Daoy (cell line): Measurements from ENCODE around the gene PRKG1. TPM values are rescaled to one million over a fixed set of nuclear protein-coding genes. Genes with fewer than 3 reads are reported as not detected.
"Not testable (repeated sequence)": the region's sequence is repeated elsewhere in the genome, so short reads cannot be mapped to it uniquely, and the experiment has no call there.

Experiments used
- DNase-seq: peaks from one replicate; pipeline ENCODE4 v3.0.0-alpha.2; 2015; ENCODE audit warnings: low read depth
- total RNA-seq: library from RNA; depleted of rRNA; stranded (reverse); fragments of >200 nt; shearing (Covaris generic); gene quantifications from 2 replicates; pipeline ENCODE4 v1.2.3, GENCODE V29; 2014

PRKG1 gene
- total RNA-seq, 1 experiment from 2014 or later: 1.5 TPM

GRCh38 chr10:51117053-51117660, 42.9 kb downstream of the PRKG1 start:
- DNase-seq: no peak

- no peak for DNase-seq
These were observed 43.5 kb downstream of the PRKG1 start for GRCh38 chr10:51117794-51118193.

- no peak for DNase-seq
These were observed 45.2 kb downstream of the PRKG1 start for GRCh38 chr10:51119441-51119840.

- DNase-seq: no peak
These were observed 47.6 kb downstream of the PRKG1 start for GRCh38 chr10:51121861-51122260.

GRCh38 chr10:51124852-51125251, 50.6 kb downstream of the PRKG1 start:
- no peak for DNase-seq

GRCh38 chr10:51125518-51125917, 51.2 kb downstream of the PRKG1 start:
- no peak for DNase-seq

GRCh38 chr10:51129946-51130544, 55.8 kb downstream of the PRKG1 start:
- DNase-seq: no peak

- no peak for DNase-seq
These were observed 63.7 kb downstream of the PRKG1 start for GRCh38 chr10:51137756-51138529.

GRCh38 chr10:51139176-51139575, 64.9 kb downstream of the PRKG1 start:
- DNase-seq: no peak

GRCh38 chr10:51141010-51141409, 66.7 kb downstream of the PRKG1 start:
- DNase-seq: no peak

- no peak for DNase-seq
These were observed 70.0 kb downstream of the PRKG1 start for GRCh38 chr10:51144161-51144781.

- DNase-seq: no peak
These were observed 71.1 kb downstream of the PRKG1 start for GRCh38 chr10:51145375-51145774.

- no peak for DNase-seq
These were observed 73.5 kb downstream of the PRKG1 start for GRCh38 chr10:51147644-51148399.

- peak; percentile 41 for DNase-seq
These were observed 82.6 kb downstream of the PRKG1 start for GRCh38 chr10:51156926-51157325.

- DNase-seq: no peak
These were observed 84.5 kb downstream of the PRKG1 start for GRCh38 chr10:51158832-51159231.

- DNase-seq: no peak
These were observed 85.6 kb downstream of the PRKG1 start for GRCh38 chr10:51159841-51160240.

GRCh38 chr10:51162002-51162401, 87.7 kb downstream of the PRKG1 start:
- DNase-seq: no peak

- DNase-seq: not testable (repeated sequence)
These were observed 89.2 kb downstream of the PRKG1 start for GRCh38 chr10:51163380-51164049.

- DNase-seq: no peak
These were observed 94.0 kb downstream of the PRKG1 start for GRCh38 chr10:51168086-51168815.

- DNase-seq: no peak
These were observed 94.8 kb downstream of the PRKG1 start for GRCh38 chr10:51169111-51169510.
